ENCODE measurements around the gene CTXND1. TPM values are rescaled to one million over a fixed set of nuclear protein-coding genes. Genes with fewer than 3 reads are reported as not detected.

CTXND1 gene
- total RNA-seq, 1 experiment from 2014 or later: not detected

DNA sequence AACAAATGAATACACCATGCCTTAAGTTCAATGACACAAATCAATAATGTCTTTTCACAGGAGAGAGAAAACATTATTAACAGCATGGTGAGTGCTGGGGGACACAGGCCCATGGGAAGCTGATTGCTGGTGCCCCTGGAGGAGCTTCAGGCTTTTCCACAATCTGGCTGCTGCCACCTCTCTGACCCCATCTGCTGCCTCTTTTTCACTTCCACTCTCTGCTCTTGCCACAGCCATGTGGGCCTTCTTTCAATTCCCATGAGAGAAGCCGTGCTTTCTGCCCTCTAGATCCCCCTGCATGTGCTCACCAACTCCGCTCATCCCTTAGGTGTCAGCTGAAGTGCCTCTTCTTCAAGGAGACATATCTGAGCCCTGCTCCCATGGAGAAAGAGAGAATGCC is 21.0 kb upstream of the CTXND1 start:
- Mint-ChIP-seq H3K9me3 (no peaks in the 10 kb centered on the region; a peak in 1 of 5 replicates), H3K27me3 (ENCODE audit: low read depth) (peaks cover 24% of the 10 kb centered on the region), H3K27ac (no peak overlapping the region), H3K4me3 (no peak overlapping the region), H3K4me1 (no peaks in the 10 kb centered on the region), H3K36me3 (ENCODE audit: insufficient read depth in 1 of 3, low read depth in 3 of 3) (no peaks in the 10 kb centered on the region)
- H3K27ac ChIP-seq (ENCODE audit: insufficient read length, low read depth, low read length): no peak overlapping the region
- no peak overlapping the region for H4K5ac ChIP-seq (ENCODE audit: insufficient read length, low read depth, low read length)
- H2BK20ac ChIP-seq (ENCODE audit: low read depth, low read length, poor library complexity, severe bottlenecking): no peak overlapping the region
- H3T11ph ChIP-seq (ENCODE audit: low read length): no peak overlapping the region
- H3K23ac ChIP-seq (ENCODE audit: insufficient read length, low read depth, low read length): no peak overlapping the region
- DNase-seq: no peak
- no peak overlapping the region for H2BK5ac ChIP-seq (ENCODE audit: insufficient read length, low read length)
- no peaks in the 10 kb centered on the region for H3K4me1 ChIP-seq (ENCODE audit: insufficient read depth, low read length)
- no peaks in the 10 kb centered on the region for H3K79me1 ChIP-seq (ENCODE audit: insufficient read depth, low read depth, low read length, poor library complexity, severe bottlenecking)
- no peaks in the 10 kb centered on the region for H3K23me2 ChIP-seq (ENCODE audit: insufficient read length, low read depth, low read length, poor library complexity, severe bottlenecking)
- H2AK5ac ChIP-seq (ENCODE audit: insufficient read length, low read length): no peak overlapping the region
- no peak overlapping the region for H4K91ac ChIP-seq (ENCODE audit: insufficient read length, low read depth, low read length)
- no peak overlapping the region for H2BK120ac ChIP-seq (ENCODE audit: low read depth, low read length, poor library complexity, severe bottlenecking)
- TF ChIP-seq CTCF (conservative IDR thresholded peaks at IDR 0.05): no peak
- H3K79me2 ChIP-seq (ENCODE audit: insufficient read depth, low read length): no peaks in the 10 kb centered on the region
- no peak overlapping the region for H3K18ac ChIP-seq (ENCODE audit: insufficient read length, low read depth, low read length)
- H4K20me1 ChIP-seq (ENCODE audit: control insufficient read depth, insufficient read depth, insufficient read length): no peaks in the 10 kb centered on the region
- H2AFZ ChIP-seq (ENCODE audit: low read length): no peak overlapping the region
- no peak overlapping the region for H3K4me2 ChIP-seq (ENCODE audit: insufficient read depth, insufficient read length, low read length)
- no peak overlapping the region for H2BK12ac ChIP-seq (ENCODE audit: insufficient read length, low read depth, low read length)
- H3K27me3 ChIP-seq (ENCODE audit: insufficient read depth, low read length): no peaks in the 10 kb centered on the region
- no CpG with 5 or more reads among the region's 2 CpGs for WGBS (ENCODE audit: extremely low coverage, insufficient read length, low lambda C conversion rate)
- H2BK15ac ChIP-seq (ENCODE audit: low read depth, low read length): no peak overlapping the region
- no peak overlapping the region for H4K8ac ChIP-seq (replicated peaks; ENCODE audit: insufficient read length, low read depth, low read length)
- H3K9ac ChIP-seq (ENCODE audit: extremely low read depth, insufficient read length, low read length): no peak overlapping the region
- no peaks in the 10 kb centered on the region for H3K9me3 ChIP-seq (ENCODE audit: control insufficient read depth, low read depth, low read length)
- no peak overlapping the region for H3K4ac ChIP-seq (ENCODE audit: low read depth, low read length)
- no peak overlapping the region for H3K56ac ChIP-seq (ENCODE audit: insufficient read length, low read depth, low read length)
- no peak overlapping the region for H3K14ac ChIP-seq (ENCODE audit: insufficient read depth, low read length)
